NCI-H1092 treated with DMSO at 0.1 percent for 48 hours (cell line): ENCODE data around the gene SCAMP1.

Source experiments
- DNase-seq: peaks from one replicate; lab custom pipeline; 2025; lab: John Stamatoyannopoulos, UW

The SCAMP1 gene

GRCh38 chr5:78513441-78513840 lies 153.0 kb downstream of the SCAMP1 start:
- no peak for DNase-seq

GRCh38 chr5:78514427-78515330 lies 154.3 kb downstream of the SCAMP1 start:
- no peak for DNase-seq

- no peak for DNase-seq
Observed at GRCh38 chr5:78515670-78516069, 155.3 kb downstream of the SCAMP1 start.

GRCh38 chr5:78518365-78519197 lies 158.2 kb downstream of the SCAMP1 start:
- no peak for DNase-seq

GRCh38 chr5:78519198-78519941 lies 159.0 kb downstream of the SCAMP1 start:
- DNase-seq, result no peak

- DNase-seq, result no peak
Observed at GRCh38 chr5:78521455-78521854, 161.0 kb downstream of the SCAMP1 start.

GRCh38 chr5:78522476-78523260 lies 162.3 kb downstream of the SCAMP1 start:
- DNase-seq, result no peak

GRCh38 chr5:78523314-78524193 lies 163.1 kb downstream of the SCAMP1 start:
- DNase-seq, result no peak

- no peak for DNase-seq
Observed at GRCh38 chr5:78526049-78526525, 165.7 kb downstream of the SCAMP1 start.

GRCh38 chr5:78527054-78527859 lies 166.8 kb downstream of the SCAMP1 start:
- DNase-seq, result no peak

GRCh38 chr5:78527925-78528324 lies 167.5 kb downstream of the SCAMP1 start:
- no peak for DNase-seq
